ENCODE measurements around the gene CORO2B. TPM values are rescaled to one million over a fixed set of nuclear protein-coding genes. Genes with fewer than 3 reads are reported as not detected.
A peak's percentile ranks its signal among the peaks of the same experiment; 100 is the strongest.

Gene CORO2B
- total and polyA plus RNA-seq, 9 of the 15 experiments (the other 6 are each of a cell fraction or from before 2014, with no cell fraction given) = not detected

DNA sequence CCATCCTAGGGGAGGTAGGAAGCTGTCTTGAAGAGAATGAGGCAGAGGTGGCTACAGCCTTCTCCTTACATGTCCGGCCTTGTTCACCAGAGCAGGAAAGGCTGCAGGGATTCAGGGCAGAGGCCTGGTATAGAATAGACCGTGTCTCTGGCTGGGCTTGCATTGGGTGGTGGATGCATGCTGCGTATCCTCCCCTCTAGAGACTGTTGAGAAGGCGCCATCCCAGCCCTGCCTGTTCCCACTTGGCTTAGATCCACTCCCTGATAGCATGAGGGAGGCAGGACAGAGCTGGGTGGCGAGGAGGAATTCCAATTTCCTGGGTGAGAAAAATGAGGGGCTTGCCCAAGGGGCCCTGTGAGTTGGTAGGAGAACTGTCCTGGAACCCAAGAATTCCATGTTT lies 57.5 kb downstream of the CORO2B start:
- TF ChIP-seq HNRNPK (IDR thresholded peaks at IDR 0.05; ENCODE audit: low read depth, low read length, poor library complexity, severe bottlenecking) = no peak
- TF ChIP-seq, protein P1, sequence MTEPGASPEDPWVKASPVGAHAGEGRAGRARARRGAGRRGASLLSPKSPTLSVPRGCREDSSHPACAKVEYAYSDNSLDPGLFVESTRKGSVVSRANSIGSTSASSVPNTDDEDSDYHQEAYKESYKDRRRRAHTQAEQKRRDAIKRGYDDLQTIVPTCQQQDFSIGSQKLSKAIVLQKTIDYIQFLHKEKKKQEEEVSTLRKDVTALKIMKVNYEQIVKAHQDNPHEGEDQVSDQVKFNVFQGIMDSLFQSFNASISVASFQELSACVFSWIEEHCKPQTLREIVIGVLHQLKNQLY (CRISPR knock-in tag; conservative IDR thresholded peaks at IDR 0.05) = no peak
- H4K20me1 ChIP-seq (replicated peaks; ENCODE audit: control insufficient read depth, insufficient read depth, low read length) = peaks cover 7% of the 10 kb centered on the region; the same call in 1 of the 2 replicates
- no peak overlapping the region for H2AFZ ChIP-seq (ENCODE audit: low read depth, low read length)
- no peaks in the 10 kb centered on the region for H3K9me1 ChIP-seq (ENCODE audit: control insufficient read depth, insufficient read depth, low read length)
- no peak overlapping the region for H3K27ac ChIP-seq (ENCODE audit: extremely low read depth, low read depth, low read length)
- H3K79me2 ChIP-seq (ENCODE audit: control insufficient read depth, insufficient read depth, low read length) = no peaks in the 10 kb centered on the region
- ATAC-seq (no peak), FAIRE-seq (no peak), DNase-seq (ENCODE audit: extremely low read depth in 1 of 4, low spot score in 3 of 4) (no peak)
- BruUV-seq (replicated peaks) = no TSS peak
- ChIA-PET CTCF (ENCODE audit: low intra/inter-chr PET ratio) (no interaction called here), POLR2A (interaction anchor here (0.7 to 1.0 kb wide), 2 partner anchors 9 to 18 kb away, joined by 3 read pairs; no protein-coding TSS in a partner anchor)
- no peak overlapping the region for H3K4me2 ChIP-seq (ENCODE audit: insufficient read depth, low read length)
- H3K27me3 ChIP-seq (ENCODE audit: control insufficient read depth in 2 of 2, insufficient read depth in 2 of 2, low read length in 2 of 2) = peaks cover 7 to 61% of the 10 kb centered on the region in 2 experiments; a peak in 4 of 5 replicates
- no peak overlapping the region for H3K9ac ChIP-seq (ENCODE audit: insufficient read depth in 1 of 2, low read depth in 2 of 2, low read length in 2 of 2)
- no peaks in the 10 kb centered on the region for H3K4me1 ChIP-seq (replicated peaks in 1 of 2; ENCODE audit: control insufficient read depth in 2 of 2, insufficient read depth in 2 of 2, low read length in 2 of 2)
- intact Hi-C loops (cut with micrococcal nuclease) (no loop called here), in situ Hi-C loops (cut with MboI) (no loop called here)
- no peaks in the 10 kb centered on the region for H3K9me3 ChIP-seq (replicated peaks; ENCODE audit: control insufficient read depth, insufficient read depth, low read depth, low read length)
- no peaks in the 10 kb centered on the region for H3K36me3 ChIP-seq (ENCODE audit: control insufficient read depth, insufficient read depth, low read length)
- 3% methylated on average over 5 of the region's 5 CpGs for WGBS (ENCODE audit: insufficient coverage, low coverage, missing lambda C conversion rate)
- H3K4me3 ChIP-seq = no peak overlapping the region

DNA sequence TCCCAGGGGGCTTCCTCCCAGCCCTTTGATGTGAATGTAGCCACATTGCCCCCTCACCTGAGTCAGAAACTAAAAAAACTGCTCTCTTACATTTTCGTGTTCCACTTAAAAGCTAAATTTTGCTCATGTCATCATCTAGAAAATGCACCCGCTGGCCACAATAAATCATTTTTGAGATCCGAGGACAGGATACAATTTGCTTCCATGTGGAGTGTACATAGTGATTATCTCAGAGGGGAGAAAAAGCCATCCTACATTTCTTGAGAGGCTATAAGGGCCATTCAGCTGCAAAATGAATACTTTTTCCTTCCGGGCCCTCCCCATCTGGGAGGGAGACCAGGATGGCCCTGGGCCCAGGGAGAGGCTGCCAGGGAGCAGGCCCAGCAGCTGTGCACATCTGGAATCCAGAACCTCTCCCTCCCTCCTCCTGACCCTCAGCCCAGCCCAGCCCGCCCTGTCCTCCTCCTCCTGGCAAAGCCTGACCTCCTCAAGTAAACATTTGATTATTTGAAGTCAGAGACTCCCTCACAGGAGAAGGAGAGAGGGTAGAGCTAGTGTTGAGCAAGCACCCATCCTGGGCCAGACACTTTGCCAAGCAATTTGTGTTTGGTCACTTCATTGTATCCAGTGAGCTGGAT lies 59.1 kb downstream of the CORO2B start:
- DNase-seq (ENCODE audit: extremely low read depth in 1 of 4, low spot score in 3 of 4) = no peak
- intact Hi-C loops (cut with micrococcal nuclease) = no loop called here
- no peak for FAIRE-seq
- 0% methylated on average over 4 of the region's 5 CpGs for WGBS (ENCODE audit: insufficient coverage, low coverage, missing lambda C conversion rate)
- peaks cover 10% of the 10 kb centered on the region; the same call in 1 of the 2 replicates for H4K20me1 ChIP-seq (replicated peaks; ENCODE audit: control insufficient read depth, insufficient read depth, low read length)
- H3K79me2 ChIP-seq (ENCODE audit: control insufficient read depth, insufficient read depth, low read length) = no peaks in the 10 kb centered on the region
- no peak for TF ChIP-seq CEBPB (tag; IDR thresholded peaks at IDR 0.05)
- TF ChIP-seq, protein P2, sequence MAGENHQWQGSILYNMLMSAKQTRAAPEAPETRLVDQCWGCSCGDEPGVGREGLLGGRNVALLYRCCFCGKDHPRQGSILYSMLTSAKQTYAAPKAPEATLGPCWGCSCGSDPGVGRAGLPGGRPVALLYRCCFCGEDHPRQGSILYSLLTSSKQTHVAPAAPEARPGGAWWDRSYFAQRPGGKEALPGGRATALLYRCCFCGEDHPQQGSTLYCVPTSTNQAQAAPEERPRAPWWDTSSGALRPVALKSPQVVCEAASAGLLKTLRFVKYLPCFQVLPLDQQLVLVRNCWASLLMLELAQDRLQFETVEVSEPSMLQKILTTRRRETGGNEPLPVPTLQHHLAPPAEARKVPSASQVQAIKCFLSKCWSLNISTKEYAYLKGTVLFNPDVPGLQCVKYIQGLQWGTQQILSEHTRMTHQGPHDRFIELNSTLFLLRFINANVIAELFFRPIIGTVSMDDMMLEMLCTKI (IDR thresholded peaks at IDR 0.05; ENCODE audit: partially characterized antibody) = no peak
- TF ChIP-seq, protein P3, sequence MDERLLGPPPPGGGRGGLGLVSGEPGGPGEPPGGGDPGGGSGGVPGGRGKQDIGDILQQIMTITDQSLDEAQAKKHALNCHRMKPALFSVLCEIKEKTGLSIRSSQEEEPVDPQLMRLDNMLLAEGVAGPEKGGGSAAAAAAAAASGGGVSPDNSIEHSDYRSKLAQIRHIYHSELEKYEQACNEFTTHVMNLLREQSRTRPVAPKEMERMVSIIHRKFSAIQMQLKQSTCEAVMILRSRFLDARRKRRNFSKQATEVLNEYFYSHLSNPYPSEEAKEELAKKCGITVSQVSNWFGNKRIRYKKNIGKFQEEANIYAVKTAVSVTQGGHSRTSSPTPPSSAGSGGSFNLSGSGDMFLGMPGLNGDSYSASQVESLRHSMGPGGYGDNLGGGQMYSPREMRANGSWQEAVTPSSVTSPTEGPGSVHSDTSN (CRISPR knock-in tag; IDR thresholded peaks at IDR 0.05; ENCODE audit: low read depth) = no peak
- TF ChIP-seq, protein P3 (tag; conservative IDR thresholded peaks at IDR 0.05; ENCODE audit: low read depth) = peak; percentile 54; the same call in 1 of the 2 replicates
- TF ChIP-seq ETV6 (IDR thresholded peaks at IDR 0.05; ENCODE audit: borderline replicate concordance in 1 of 2, low read depth in 2 of 2, low read length in 1 of 2) = no peak
- TF ChIP-seq ETV6 (CRISPR knock-in tag; IDR thresholded peaks at IDR 0.05; ENCODE audit: borderline replicate concordance) = no peak
- TF ChIP-seq PCBP1 (IDR thresholded peaks at IDR 0.05; ENCODE audit: low read depth, low read length, poor library complexity, severe bottlenecking) = no peak
- in situ Hi-C loops (cut with MboI) = no loop called here
- no peaks in the 10 kb centered on the region for H3K36me3 ChIP-seq (ENCODE audit: control insufficient read depth, insufficient read depth, low read length)
- H3K27ac ChIP-seq (ENCODE audit: extremely low read depth, low read depth, low read length) = no peak overlapping the region
- H3K4me1 ChIP-seq (replicated peaks in 1 of 2; ENCODE audit: control insufficient read depth in 2 of 2, insufficient read depth in 2 of 2, low read length in 2 of 2) = no peaks in the 10 kb centered on the region
- no peak overlapping the region for H3K4me3 ChIP-seq
- H2AFZ ChIP-seq (ENCODE audit: low read depth, low read length) = no peak overlapping the region
- CTCF ChIA-PET (ENCODE audit: low intra/inter-chr PET ratio) = no interaction called here
- H3K9ac ChIP-seq (ENCODE audit: insufficient read depth in 1 of 2, low read depth in 2 of 2, low read length in 2 of 2) = no peak overlapping the region
- no peak overlapping the region for H3K4me2 ChIP-seq (ENCODE audit: insufficient read depth, low read length)
- ATAC-seq = no peak
- H3K9me1 ChIP-seq (ENCODE audit: control insufficient read depth, insufficient read depth, low read length) = no peaks in the 10 kb centered on the region
- POLR2A ChIA-PET = interaction anchor here (0.6 to 1.0 kb wide), 5 partner anchors 8 to 1804 kb away, joined by 3 read pairs; no protein-coding TSS in a partner anchor
- peaks cover 5 to 51% of the 10 kb centered on the region in 2 experiments; a peak in 4 of 5 replicates for H3K27me3 ChIP-seq (ENCODE audit: control insufficient read depth in 2 of 2, insufficient read depth in 2 of 2, low read length in 2 of 2)
- H3K9me3 ChIP-seq (replicated peaks; ENCODE audit: control insufficient read depth, insufficient read depth, low read depth, low read length) = no peaks in the 10 kb centered on the region
- no TSS peak for BruUV-seq (replicated peaks)

Measured in K562 (cell line).